Measurements from ENCODE around the gene NR4A1. TPM values are rescaled to one million over a fixed set of nuclear protein-coding genes. Genes with fewer than 3 reads are reported as not detected.

Gene NR4A1
- total and polyA plus RNA-seq, 9 of the 15 experiments (the other 6 are each of a cell fraction or from before 2014, with no cell fraction given), result 0.07 to 4.7 (median 1.9) TPM; not detected in 1

GRCh38 chr12:52069327-52070184 lies 18.3 kb downstream of the NR4A1 start, which contains the start of gene ATG101 (continued):
- peak in 1 of 2 experiments; percentile 41; a peak in 1 of 4 replicates for TF ChIP-seq SRF (CRISPR knock-in tag; IDR thresholded peaks at IDR 0.05)
- no peak for TF ChIP-seq ILF3 (IDR thresholded peaks at IDR 0.05; ENCODE audit: borderline replicate concordance)
- TF ChIP-seq CUX1 (CRISPR knock-in tag; IDR thresholded peaks at IDR 0.05), result no peak
- TF ChIP-seq SP2 (IDR thresholded peaks at IDR 0.05; ENCODE audit: extremely low read depth, low read depth, low read length, poor library complexity, severe bottlenecking), result peak; percentile 99
- TF ChIP-seq CBX1 (IDR thresholded peaks at IDR 0.05; ENCODE audit: low read depth), result no peak
- peak; percentile 56 to 83; a peak in 3 of 4 replicates for TF ChIP-seq TRIM24 (IDR thresholded peaks at IDR 0.05)
- TF ChIP-seq POLR2A (conservative IDR thresholded peaks at IDR 0.05), result peak; percentile 90
- no peak for TF ChIP-seq DEAF1 (CRISPR knock-in tag; IDR thresholded peaks at IDR 0.05)
- TF ChIP-seq ZBTB8A (IDR thresholded peaks at IDR 0.05; ENCODE audit: partially characterized antibody), result no peak
- TF ChIP-seq BRF2 (IDR thresholded peaks at IDR 0.05; ENCODE audit: borderline replicate concordance, insufficient read depth, insufficient read length), result no peak
- no peak for TF ChIP-seq CBX8 (IDR thresholded peaks at IDR 0.05; ENCODE audit: borderline replicate concordance, extremely low read depth, low read depth, low read length, poor library complexity, severe bottlenecking)
- TF ChIP-seq JUND (IDR thresholded peaks at IDR 0.05; ENCODE audit: borderline replicate concordance, low read depth, low read length), result peak; percentile 98
- no peak; the same call in 2 of the 3 replicates for TF ChIP-seq JUND (tag; IDR thresholded peaks at IDR 0.05; ENCODE audit: borderline replicate concordance, low read depth, low read length)
- TF ChIP-seq ZNF217 (CRISPR knock-in tag; IDR thresholded peaks at IDR 0.05), result no peak
- no peak for TF ChIP-seq E4F1 (CRISPR knock-in tag; IDR thresholded peaks at IDR 0.05; ENCODE audit: borderline replicate concordance)
- no peak for TF ChIP-seq TFAM (CRISPR knock-in tag; conservative IDR thresholded peaks at IDR 0.05)

Measured in K562 (cell line).